Activated T-helper 9 cell treated with anti-CD3 and anti-CD28 coated beads, Interleukin-2, amount 50 U/mL, for 16 hours (primary cell): ENCODE measurements around the gene ZNF362.
"Not testable (repeated sequence)": the region's sequence is repeated elsewhere in the genome, so short reads cannot be mapped to it uniquely, and the experiment has no call there.

Source experiments
- DNase-seq: peaks from one replicate; pipeline ENCODE4 v3.0.0-alpha.2; 2020; ENCODE audit warnings: low read depth

Gene ZNF362

GRCh38 chr1:33287317-33287716, 31.0 kb downstream of the ZNF362 start:
- DNase-seq = no peak

- DNase-seq = no peak
Measured at GRCh38 chr1:33288976-33289857, 32.9 kb downstream of the ZNF362 start.

- DNase-seq = no peak
Measured at GRCh38 chr1:33289858-33290154, 33.5 kb downstream of the ZNF362 start.

GRCh38 chr1:33290615-33291014, 34.3 kb downstream of the ZNF362 start:
- DNase-seq = not testable (repeated sequence)

- DNase-seq = no peak
Measured at GRCh38 chr1:33292726-33293340, 36.5 kb downstream of the ZNF362 start.

- no peak for DNase-seq
Measured at GRCh38 chr1:33294071-33295010, 38.0 kb downstream of the ZNF362 start.

- no peak for DNase-seq
Measured at GRCh38 chr1:33295023-33295422, 38.7 kb downstream of the ZNF362 start.

GRCh38 chr1:33295450-33296081, 39.3 kb downstream of the ZNF362 start:
- peak; percentile 82 for DNase-seq

GRCh38 chr1:33296082-33296458, 39.8 kb downstream of the ZNF362 start:
- no peak for DNase-seq

- DNase-seq = no peak
Measured at GRCh38 chr1:33296824-33297223, 40.5 kb downstream of the ZNF362 start.

GRCh38 chr1:33297911-33298622, 41.8 kb downstream of the ZNF362 start:
- DNase-seq = no peak

GRCh38 chr1:33298623-33299277, 42.5 kb downstream of the ZNF362 start:
- DNase-seq = peak; percentile 32

GRCh38 chr1:33299461-33300155, 43.3 kb downstream of the ZNF362 start:
- DNase-seq = no peak

GRCh38 chr1:33300673-33301072, 44.4 kb downstream of the ZNF362 start:
- DNase-seq = no peak

GRCh38 chr1:33301273-33301984, 45.1 kb downstream of the ZNF362 start:
- no peak for DNase-seq

GRCh38 chr1:33302325-33302724, 46.0 kb downstream of the ZNF362 start:
- DNase-seq = no peak

- no peak for DNase-seq
Measured at GRCh38 chr1:33305016-33305415, 48.7 kb downstream of the ZNF362 start.

GRCh38 chr1:33305816-33306652, 49.7 kb downstream of the ZNF362 start:
- no peak for DNase-seq
